MCF 10A (cell line): ENCODE results near the gene GSTT2B. TPM values are rescaled to one million over a fixed set of nuclear protein-coding genes. Genes with fewer than 3 reads are reported as not detected.
"Not testable (repeated sequence)": the region's sequence is repeated elsewhere in the genome, so short reads cannot be mapped to it uniquely, and the experiment has no call there.

Source experiments
- BruUV-seq: library from RNA; stranded (reverse); fragments of 400-500 nt; replicated peaks from 2 replicates; lab custom pipeline; 2021; lab: Mats Ljungman, UMichigan
- CTCF ChIA-PET: fragments of 300-600 bp; sonication (Branson Sonifier 250); formaldehyde crosslinking; extraction: SDS; loops from one replicate; lab custom pipeline; 2021; ENCODE audit warnings: antibody characterized with exemption, inconsistent platforms; lab: Yijun Ruan, JAX
- POLR2A ChIA-PET: fragments of 300-600, 350-650 bp; sonication (Branson Sonifier 250); formaldehyde crosslinking; extraction: SDS; loops from one replicate; lab custom pipeline; 2020; ENCODE audit warnings: antibody characterized with exemption, inconsistent platforms; lab: Yijun Ruan, JAX
- DNase-seq: peaks from one replicate; pipeline ENCODE4 v3.0.0-alpha.2; 2018; ENCODE audit not compliant: unreplicated experiment
- H3K27ac Mint-ChIP-seq: one replicate; pipeline ENCODE4 v1.8.0; 2022; ENCODE audit warnings: mild to moderate bottlenecking, low read depth, mixed read lengths; ENCODE audit not compliant: unreplicated experiment
- H3K27me3 Mint-ChIP-seq: one replicate; pipeline ENCODE4 v1.8.0; 2022; ENCODE audit warnings: mixed read lengths; ENCODE audit not compliant: insufficient read depth, unreplicated experiment
- H3K36me3 Mint-ChIP-seq: one replicate; pipeline ENCODE4 v1.8.0; 2022; ENCODE audit warnings: mild to moderate bottlenecking, moderate library complexity, mixed read lengths; ENCODE audit not compliant: insufficient read depth, unreplicated experiment
- H3K4me1 Mint-ChIP-seq: one replicate; pipeline ENCODE4 v1.8.0; 2022; ENCODE audit warnings: mixed read lengths; ENCODE audit not compliant: insufficient read depth, unreplicated experiment
- H3K4me3 Mint-ChIP-seq: one replicate; pipeline ENCODE4 v1.8.0; 2022; ENCODE audit warnings: mild to moderate bottlenecking, moderate library complexity, mixed read lengths; ENCODE audit not compliant: unreplicated experiment
- H3K9me3 Mint-ChIP-seq: one replicate; pipeline ENCODE4 v1.8.0; 2022; ENCODE audit warnings: mixed read lengths; ENCODE audit not compliant: unreplicated experiment
- intact Hi-C: fragments of 100-400 bp; cut with micrococcal nuclease; formaldehyde crosslinking; loops from 2 replicates; pipeline ENCODE4 v1.14.1; 2022
- total RNA-seq: library from RNA; stranded (reverse); gene quantifications from 2 replicates; pipeline ENCODE4 v1.2.3, GENCODE V29; 2022
- TF ChIP-seq, protein P1 (sequence below): fragments of 200-600 bp; IDR thresholded peaks from one replicate; pipeline ENCODE4 v1.8.0; 2022; ENCODE audit warnings: antibody characterized with exemption, mild to moderate bottlenecking; ENCODE audit not compliant: unreplicated experiment

Gene GSTT2B
- total RNA-seq, 1 experiment from 2014 or later, result 22.7 TPM

DNA sequence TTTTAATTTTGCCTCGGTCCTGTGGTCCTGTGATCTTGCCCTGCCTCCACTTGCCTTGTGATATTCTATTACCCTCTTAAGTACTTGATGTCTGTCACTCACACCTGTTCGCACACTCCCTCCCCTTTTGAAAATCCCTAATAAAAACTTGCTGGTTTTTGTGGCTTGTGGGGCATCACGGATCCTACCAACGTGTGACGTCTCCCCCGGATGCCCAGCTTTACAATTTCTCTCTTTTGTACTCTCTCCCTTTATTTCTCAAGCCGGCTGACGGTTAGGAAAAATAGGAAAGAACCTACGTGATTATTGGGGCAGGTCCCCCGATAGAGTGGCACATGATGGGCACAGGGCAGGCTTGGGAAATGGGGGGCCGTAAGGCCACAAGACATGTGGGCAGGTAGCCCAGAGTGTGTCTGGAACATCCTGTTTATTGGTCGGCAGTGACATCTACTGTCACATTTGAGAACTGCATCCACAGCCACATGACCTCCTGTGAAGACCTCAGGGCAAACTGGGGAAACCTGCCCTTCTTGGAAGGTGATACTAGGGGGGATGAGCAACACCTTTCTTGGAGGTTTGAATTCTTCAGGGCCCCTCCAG is 4.6 kb downstream of the GSTT2B start:
- TF ChIP-seq, protein P1, sequence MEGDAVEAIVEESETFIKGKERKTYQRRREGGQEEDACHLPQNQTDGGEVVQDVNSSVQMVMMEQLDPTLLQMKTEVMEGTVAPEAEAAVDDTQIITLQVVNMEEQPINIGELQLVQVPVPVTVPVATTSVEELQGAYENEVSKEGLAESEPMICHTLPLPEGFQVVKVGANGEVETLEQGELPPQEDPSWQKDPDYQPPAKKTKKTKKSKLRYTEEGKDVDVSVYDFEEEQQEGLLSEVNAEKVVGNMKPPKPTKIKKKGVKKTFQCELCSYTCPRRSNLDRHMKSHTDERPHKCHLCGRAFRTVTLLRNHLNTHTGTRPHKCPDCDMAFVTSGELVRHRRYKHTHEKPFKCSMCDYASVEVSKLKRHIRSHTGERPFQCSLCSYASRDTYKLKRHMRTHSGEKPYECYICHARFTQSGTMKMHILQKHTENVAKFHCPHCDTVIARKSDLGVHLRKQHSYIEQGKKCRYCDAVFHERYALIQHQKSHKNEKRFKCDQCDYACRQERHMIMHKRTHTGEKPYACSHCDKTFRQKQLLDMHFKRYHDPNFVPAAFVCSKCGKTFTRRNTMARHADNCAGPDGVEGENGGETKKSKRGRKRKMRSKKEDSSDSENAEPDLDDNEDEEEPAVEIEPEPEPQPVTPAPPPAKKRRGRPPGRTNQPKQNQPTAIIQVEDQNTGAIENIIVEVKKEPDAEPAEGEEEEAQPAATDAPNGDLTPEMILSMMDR, result peak; percentile 95
- H3K27ac Mint-ChIP-seq, H3K27me3 Mint-ChIP-seq, POLR2A ChIA-PET, BruUV-seq, H3K36me3 Mint-ChIP-seq, H3K9me3 Mint-ChIP-seq, H3K4me3 Mint-ChIP-seq, H3K4me1 Mint-ChIP-seq: not testable (repeated sequence)
- peak; percentile 81 for DNase-seq
- CTCF ChIA-PET, result interaction anchor here (0.6 to 1.2 kb wide), 6 partner anchors 38 to 379 kb away, joined by 3 to 6 read pairs (median 4); no protein-coding TSS in a partner anchor
- intact Hi-C loops, result loop anchor here (5.0 kb wide), 2 partner anchors 64 to 94 kb away; partner anchors contain the start of gene MIF

DNA sequence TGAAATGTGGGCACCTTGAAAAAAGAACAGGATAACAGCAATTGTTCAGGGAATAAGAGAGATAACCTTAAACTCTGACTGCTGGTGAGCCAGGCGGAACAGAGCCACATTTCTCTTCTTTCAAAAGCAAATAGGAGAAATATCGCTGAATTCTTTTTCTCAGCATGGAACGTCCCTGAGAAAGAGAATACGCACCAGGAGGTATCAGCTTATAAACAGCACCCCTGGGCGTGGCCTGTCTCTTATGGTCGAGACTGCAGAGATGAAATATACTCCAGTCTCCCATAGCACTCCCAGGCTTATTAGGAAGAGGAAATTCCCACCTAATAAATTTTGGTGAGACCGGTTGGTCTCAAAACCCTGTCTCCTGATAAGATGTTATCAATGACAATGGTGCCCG is 5.1 kb downstream of the GSTT2B start:
- BruUV-seq, H3K9me3 Mint-ChIP-seq, H3K36me3 Mint-ChIP-seq, H3K27me3 Mint-ChIP-seq, H3K4me1 Mint-ChIP-seq, DNase-seq, H3K4me3 Mint-ChIP-seq, H3K27ac Mint-ChIP-seq: not testable (repeated sequence)
- ChIA-PET POLR2A (interaction anchor here (0.6 kb wide), 1 partner anchor 40 kb away, joined by 3 read pairs; no protein-coding TSS in a partner anchor), CTCF (interaction anchor here (0.6 to 1.2 kb wide), 6 partner anchors 37 to 996 kb away, joined by 3 to 6 read pairs (median 4); no protein-coding TSS in a partner anchor)
- intact Hi-C loops, result loop anchor here (5.0 kb wide), 2 partner anchors 64 to 94 kb away; partner anchors contain the start of gene MIF

DNA sequence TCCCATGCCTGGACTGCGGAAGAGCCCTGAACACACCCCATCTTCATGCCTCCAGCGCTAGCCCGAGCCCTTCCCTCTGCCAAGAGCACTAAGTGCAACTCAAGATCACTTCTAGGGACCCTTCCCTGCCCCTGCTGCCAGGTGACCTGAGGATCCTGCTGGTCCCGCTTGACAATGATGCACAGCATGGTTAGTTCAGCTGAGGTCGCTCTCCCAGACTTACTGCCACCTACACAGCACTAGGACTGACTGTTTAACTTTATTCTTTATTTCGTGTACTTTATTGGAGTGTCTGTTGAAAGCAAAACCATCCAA is 6.0 kb downstream of the GSTT2B start:
- H3K27me3 Mint-ChIP-seq, POLR2A ChIA-PET, DNase-seq, BruUV-seq, H3K9me3 Mint-ChIP-seq, H3K27ac Mint-ChIP-seq, H3K4me3 Mint-ChIP-seq, H3K36me3 Mint-ChIP-seq, H3K4me1 Mint-ChIP-seq: not testable (repeated sequence)
- intact Hi-C loops, result loop anchor here (5.0 kb wide), 2 partner anchors 63 to 93 kb away; partner anchors contain the start of gene MIF
- CTCF ChIA-PET, result interaction anchor here (0.7 to 1.0 kb wide), 2 partner anchors 91 to 995 kb away, joined by 3 to 6 read pairs; no protein-coding TSS in a partner anchor

DNA sequence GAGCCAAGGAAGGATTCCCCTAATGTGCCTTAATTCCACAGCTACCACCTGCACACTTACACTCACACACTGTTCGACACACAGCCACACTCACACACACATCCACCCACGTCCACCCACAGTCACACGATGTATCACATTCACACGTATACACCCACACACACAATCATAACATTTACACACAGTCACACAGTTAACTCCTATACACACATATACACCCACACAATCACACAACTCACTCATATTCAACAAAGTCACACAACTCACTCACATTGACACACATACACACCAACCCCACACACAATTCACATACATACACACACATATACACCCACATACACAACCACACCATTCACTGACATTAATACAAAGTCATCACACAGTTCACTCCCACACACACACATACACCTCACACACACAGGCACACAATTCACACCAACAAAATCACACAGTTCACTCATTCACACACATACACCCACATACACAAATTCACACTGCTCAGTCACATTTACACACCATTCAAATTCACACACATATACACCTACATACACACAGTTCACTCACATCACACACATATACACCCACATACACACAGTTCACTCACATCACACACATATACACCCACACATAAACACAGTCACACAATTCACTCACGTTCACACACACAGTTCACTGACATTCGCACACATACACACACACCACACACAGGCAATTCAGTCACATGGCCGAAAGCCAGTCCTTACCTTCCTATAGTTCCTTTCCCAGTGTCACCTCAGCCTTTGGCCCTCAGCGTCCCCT is 6.6 kb downstream of the GSTT2B start:
- H3K4me1 Mint-ChIP-seq, BruUV-seq, H3K4me3 Mint-ChIP-seq, intact Hi-C loops, H3K9me3 Mint-ChIP-seq, H3K27ac Mint-ChIP-seq, H3K36me3 Mint-ChIP-seq, H3K27me3 Mint-ChIP-seq, DNase-seq, POLR2A ChIA-PET: not testable (repeated sequence)
- CTCF ChIA-PET, result interaction anchor here (0.7 kb wide), 1 partner anchor 91 kb away, joined by 3 read pairs; no protein-coding TSS in a partner anchor

DNA sequence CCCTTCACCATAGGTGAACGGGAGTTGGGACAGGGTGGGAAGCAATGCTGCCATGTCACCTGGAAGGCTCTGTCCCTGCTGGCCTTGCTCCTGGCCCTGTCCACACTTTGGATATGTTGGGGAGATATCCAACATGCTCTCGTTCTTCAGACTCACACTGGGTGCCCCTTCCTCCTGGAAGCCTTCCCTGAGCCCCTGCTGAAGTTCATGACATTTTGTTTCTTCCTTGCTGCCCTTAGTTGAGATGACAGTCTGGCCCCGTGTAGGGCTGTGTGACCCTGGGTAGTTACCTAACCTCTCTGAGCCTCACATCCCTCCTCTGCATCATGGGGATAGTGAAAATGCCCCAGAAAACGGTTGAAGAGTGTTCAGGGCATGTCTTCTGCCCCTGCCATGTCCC is 7.5 kb downstream of the GSTT2B start:
- intact Hi-C loops, H3K36me3 Mint-ChIP-seq, H3K27me3 Mint-ChIP-seq, DNase-seq, H3K4me1 Mint-ChIP-seq, BruUV-seq, POLR2A ChIA-PET, H3K9me3 Mint-ChIP-seq, H3K4me3 Mint-ChIP-seq, H3K27ac Mint-ChIP-seq: not testable (repeated sequence)
- CTCF ChIA-PET, result interaction anchor here (0.7 kb wide), 1 partner anchor 993 kb away, joined by 3 read pairs; no protein-coding TSS in a partner anchor

DNA sequence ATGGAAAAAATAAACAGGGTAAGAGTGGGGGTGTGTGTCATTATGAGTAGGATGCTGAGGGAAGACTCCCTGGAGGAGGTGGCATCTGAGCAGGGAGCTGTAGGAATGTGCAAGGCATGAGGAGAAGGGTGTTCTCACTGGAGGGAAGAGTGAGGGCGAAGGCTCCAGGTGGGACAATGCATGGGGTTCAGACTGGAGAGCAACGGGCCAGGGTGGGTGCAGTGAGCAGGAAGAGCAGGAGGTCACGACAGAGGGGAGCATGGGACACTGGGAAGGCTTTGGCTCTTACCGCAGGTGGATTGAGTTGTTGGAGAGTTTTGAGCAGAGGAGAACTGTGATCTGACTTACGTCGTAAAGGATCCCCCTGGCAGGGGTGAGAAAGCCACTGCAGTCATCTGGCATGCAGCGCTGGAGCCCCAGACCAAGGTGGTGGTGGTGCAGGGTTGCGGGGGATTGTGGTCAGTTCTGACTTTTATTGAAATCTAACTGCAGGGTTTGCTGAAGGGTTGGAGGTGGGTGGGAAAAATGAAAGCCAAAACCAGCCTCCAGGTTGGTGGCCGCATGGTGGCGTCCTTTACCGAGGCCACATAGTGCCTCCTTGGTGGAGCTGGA is 8.1 kb downstream of the GSTT2B start:
- intact Hi-C loops, H3K27ac Mint-ChIP-seq, H3K9me3 Mint-ChIP-seq, DNase-seq, H3K4me1 Mint-ChIP-seq, POLR2A ChIA-PET, H3K27me3 Mint-ChIP-seq, H3K4me3 Mint-ChIP-seq, H3K36me3 Mint-ChIP-seq, BruUV-seq: not testable (repeated sequence)
- CTCF ChIA-PET, result interaction anchor here (0.7 kb wide), 1 partner anchor 993 kb away, joined by 3 read pairs; no protein-coding TSS in a partner anchor

DNA sequence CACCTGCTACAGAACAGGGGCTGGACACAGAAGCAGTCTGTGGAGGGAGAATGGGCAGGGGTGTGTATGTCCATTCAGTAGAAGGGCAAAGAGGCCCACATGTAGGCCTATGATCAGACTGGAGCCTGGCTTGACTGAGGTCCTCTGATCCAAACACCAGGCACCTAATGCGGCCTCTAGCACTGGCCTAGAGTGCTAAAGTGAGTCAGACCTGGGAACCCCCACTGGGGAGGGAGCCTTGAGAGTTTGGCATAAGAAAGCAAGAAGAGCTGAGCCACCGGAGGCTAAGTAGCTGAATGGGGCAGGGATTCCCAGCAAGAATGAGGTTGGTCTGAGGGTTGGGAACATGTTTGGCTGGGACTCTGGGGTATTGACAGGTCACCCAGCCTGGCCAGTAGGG is 9.6 kb downstream of the GSTT2B start:
- intact Hi-C loops, CTCF ChIA-PET, DNase-seq, H3K27ac Mint-ChIP-seq, POLR2A ChIA-PET, H3K4me3 Mint-ChIP-seq, H3K9me3 Mint-ChIP-seq, H3K4me1 Mint-ChIP-seq, BruUV-seq, H3K36me3 Mint-ChIP-seq, H3K27me3 Mint-ChIP-seq: not testable (repeated sequence)

DNA sequence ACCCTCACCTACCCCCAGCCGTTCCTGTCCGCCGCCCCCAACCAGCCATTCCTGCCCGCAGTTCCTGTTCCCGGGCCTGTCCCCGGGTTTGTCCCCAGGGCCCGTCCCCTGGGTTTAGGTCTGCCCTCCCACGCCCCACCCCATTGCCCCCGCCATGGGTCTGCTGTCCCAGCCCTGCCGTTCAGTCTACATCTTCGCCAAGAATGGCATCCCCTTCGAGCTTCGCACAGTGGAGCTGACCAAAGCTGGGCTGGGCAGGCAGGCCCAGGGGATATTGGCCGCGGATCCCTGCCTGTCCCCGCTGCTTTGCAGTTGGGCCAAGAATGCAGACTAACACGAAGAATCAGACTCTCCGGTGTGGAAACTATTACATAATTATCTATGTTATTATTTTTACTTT is 11.2 kb downstream of the GSTT2B start:
- H3K4me3 Mint-ChIP-seq, H3K4me1 Mint-ChIP-seq, BruUV-seq, H3K9me3 Mint-ChIP-seq, POLR2A ChIA-PET, H3K27ac Mint-ChIP-seq, CTCF ChIA-PET, H3K27me3 Mint-ChIP-seq, DNase-seq, H3K36me3 Mint-ChIP-seq, intact Hi-C loops: not testable (repeated sequence)
